ENCODE results near the gene GJC1.
A peak's percentile ranks its signal among the peaks of the same experiment; 100 is the strongest.
"Not testable (repeated sequence)": the region's sequence is repeated elsewhere in the genome, so short reads cannot be mapped to it uniquely, and the experiment has no call there.

Gene GJC1

DNA sequence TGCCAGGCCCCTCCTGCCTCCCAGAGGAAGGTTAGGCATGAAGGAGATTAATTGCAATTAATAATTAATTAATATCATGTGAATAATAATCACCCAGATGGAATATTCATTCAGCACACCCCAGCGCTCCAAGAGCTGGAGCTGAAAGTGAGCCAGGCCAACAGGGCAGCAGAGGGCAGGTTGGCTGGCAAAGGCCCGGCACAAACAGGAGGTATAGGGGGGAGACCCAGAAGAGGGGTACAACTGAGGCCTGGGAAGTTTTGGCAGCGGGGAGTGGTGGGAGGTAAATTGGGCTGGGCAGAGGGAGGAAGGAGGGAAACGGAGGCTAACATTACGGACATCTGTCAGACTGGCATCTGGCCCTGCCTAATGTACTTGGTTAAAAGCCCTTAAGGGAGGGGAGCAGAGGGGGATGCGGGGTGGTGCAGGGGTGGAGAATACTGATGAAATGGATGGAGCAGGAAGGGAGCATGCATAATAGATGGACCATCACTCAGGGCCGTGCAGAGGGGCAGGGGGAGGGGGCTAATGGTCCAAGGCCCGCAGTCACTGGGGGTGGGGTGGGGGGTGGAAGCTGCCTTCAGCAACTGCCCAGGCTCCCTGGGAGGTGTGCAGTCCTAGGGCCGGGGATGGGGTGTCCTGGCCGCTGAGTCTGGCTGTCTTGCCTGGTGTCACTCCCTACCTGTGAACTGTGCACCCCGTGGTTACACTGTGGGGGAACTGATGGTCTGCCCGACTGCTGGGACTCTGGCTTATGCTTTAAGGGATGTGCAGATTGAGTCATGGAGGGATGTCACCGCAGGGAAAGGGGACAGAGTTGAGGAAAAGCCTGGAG lies 69.4 kb downstream of the GJC1 start:
- no peak for DNase-seq

DNA sequence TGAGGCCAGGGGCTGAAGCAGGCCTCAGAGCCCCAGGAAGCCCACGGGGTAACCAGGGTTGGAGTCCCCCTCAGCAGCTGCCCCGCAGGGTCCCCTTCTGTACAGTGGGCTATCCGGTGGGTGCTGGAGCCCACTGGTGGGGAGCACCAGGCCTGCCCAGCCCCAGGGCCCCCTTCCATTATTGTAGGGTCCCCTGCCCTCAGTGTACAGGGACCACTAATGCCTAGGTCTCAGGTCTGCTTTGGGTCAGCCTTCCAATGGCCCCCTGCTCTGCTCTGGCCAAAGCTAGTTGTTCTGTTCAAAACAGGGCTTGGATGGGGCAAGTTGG lies 70.2 kb downstream of the GJC1 start:
- no peak for DNase-seq

DNA sequence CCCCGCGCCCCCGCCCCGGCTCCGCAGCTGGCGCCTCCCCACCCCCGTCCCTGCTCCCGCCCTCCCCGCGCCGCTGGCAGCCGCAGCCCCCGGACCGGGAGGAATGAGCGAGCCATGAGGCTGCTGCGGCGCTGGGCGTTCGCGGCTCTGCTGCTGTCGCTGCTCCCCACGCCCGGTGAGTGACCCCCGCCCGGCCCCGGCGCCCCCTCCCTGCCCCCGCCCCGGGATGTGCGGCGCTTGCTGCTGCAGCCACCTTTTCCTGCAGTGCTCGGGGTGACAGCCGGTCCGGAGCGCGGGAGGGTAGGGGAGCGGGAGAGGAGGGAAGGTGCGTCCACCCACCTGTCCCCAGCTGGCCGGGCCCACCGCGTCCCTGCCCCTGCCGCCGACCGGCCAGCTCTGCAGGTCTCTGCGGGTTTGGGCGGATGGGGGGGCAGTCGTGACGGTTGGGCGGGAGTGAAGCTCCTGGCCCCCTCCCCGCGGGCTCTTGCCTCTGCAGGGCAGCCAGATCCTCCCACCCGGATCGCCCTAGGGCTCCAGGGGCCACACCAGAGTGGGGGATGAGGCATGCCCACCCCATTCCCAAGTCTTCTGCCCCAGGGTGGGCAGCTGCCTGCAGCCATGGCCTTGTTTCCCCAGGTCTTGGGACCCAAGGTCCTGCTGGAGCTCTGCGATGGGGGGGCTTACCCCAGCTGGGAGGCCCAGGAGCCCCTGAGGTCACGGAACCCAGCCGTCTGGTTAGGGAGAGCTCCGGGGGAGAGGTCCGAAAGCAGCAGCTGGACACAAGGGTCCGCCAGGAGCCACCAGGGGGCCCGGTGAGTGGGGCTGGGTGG lies 70.8 kb downstream of the GJC1 start:
- no peak for DNase-seq

DNA sequence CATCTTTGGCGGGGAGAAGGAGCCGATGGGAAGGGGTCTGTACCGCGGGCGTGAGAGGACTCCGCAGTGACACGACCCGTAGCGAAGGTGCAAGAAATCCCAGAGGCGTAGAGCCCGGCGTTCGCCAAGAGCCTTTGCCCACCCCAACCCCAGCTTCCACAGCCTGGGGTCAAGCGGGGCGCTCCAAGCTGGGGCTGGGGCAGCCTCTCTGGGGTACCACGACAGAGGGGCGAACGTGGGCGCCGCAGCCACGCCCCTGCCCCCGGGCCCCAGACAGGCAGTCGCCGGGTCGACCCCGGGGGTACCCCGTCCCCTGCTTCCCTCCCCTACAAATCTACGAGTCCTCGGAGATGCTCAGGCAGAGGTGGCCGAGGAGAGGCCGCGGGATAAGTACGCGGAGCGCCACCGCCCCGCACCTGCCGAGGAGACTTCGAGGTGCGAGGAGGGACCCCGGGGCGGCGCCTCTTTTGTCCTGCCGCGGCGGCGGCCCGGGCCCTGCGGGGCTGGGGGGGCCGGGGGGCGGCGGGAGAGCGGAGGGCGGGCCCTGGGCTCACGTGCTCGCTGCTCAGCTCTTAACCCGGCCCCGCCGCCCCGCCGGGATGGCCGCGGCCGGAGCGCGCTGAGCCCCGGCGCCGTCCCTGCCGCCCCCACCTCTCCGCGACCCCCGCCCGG lies 71.5 kb downstream of the GJC1 start, which contains the start of gene ADAM11:
Gene ADAM11, plus strand, starts transcription at position 575 of the 672 bp plus-strand sequence. CDS start 212 bp downstream, outside the sequence.
- DNase-seq, result peak; percentile 43

DNA sequence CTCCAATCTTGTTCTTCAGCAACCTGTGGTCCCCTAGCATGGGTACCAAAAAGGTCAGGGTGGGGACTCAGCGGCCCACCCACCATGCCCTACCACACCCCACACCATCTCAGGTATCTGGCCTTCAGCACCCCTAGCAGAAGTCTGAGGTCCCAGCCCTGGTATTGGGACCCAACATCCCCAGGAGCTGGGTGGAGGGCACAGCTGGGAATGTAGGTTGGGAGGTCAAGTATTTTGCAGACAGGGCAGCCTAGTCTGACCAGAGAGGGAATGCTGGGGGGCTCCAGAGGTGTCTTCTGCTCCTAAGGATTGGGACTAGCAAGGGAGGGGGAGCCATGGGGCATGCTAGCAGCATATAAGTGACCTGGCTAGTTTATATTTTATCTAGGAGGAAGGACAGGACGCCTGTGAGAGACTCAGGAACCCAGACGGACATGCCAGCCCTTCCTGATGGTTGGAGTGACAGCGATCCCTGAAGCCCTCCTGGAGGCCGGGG lies 72.1 kb downstream of the GJC1 start:
- DNase-seq, result no peak

DNA sequence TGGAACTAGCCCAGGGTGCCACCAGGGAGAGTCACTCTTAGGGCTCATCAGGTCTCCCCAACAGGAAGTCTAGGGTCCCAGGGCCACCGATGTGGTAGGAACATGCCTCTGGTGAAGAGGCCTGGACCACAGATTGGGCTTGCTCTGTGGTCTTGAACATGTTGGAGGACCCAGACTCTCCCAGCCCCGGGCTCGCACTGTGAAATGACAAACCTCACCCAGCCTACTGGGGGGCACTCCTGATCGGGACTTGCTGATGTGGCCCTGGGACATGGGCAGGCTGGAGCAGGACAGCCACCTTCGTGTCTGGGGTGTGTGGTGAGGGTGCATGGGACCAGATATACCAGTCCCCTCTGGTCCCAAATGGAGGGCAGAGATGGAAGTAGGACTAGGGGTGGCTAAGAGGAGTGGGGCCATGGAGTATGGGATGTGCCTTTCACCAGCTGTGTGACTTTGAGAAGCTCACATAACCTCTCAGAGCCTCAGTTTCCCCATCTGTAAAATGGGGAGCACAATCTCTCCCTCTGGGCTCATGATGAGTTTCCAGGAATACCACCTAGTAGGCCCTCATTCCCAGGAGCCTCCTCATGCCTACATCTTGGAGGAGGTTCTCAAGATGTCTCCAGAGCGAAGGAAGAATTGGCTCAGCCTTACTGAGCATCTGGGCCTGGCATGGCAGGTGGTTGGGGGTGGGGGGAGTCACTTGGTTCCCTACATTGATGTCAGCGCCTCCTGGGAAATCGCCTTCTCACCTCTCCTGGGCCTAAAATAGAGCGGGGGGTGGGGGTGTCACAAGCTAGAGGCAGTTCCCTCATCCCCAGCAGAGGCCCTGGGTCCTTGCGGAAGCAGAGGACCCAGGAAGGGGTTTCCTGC lies 72.8 kb downstream of the GJC1 start:
- no peak for DNase-seq

DNA sequence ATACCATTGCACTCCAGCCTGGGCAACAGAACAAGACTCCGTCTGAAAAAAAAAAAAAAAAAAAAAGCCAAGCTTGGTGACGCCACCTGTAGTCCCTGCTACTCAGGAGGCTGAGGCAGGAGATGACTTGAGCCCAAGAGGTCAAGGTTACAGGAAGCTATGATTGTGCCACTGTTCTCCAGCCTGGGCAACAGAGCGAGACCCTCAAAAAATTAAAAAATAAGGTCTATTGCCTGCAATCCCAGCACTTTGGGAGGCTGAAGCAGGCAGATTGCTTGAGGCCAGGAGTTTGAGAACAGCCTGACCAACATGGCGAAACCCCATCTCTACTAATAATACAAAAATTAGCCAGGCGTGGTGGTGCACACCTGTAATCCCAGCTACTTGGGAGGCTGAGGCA lies 74.9 kb downstream of the GJC1 start:
- not testable (repeated sequence) for DNase-seq

DNA sequence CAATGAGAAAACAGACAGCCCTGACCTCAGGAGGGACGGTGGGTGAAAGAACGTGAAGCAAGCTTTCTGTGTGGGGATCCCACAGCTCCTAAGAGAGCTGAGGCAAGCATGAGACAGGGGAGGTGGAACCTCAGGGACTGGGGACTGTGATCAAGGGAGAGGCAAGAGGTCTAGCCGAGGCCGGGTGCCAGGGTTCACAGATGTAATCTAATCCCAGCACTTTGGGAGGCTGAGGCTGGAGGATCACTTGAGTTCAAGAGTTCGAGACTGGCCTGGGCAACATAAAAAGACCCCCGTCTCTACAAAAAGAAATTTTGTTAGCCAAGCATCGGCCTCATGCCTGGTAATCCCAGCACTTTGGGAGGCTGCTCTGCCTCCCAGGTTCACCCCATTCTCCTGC lies 75.8 kb downstream of the GJC1 start:
- no peak for DNase-seq

DNA sequence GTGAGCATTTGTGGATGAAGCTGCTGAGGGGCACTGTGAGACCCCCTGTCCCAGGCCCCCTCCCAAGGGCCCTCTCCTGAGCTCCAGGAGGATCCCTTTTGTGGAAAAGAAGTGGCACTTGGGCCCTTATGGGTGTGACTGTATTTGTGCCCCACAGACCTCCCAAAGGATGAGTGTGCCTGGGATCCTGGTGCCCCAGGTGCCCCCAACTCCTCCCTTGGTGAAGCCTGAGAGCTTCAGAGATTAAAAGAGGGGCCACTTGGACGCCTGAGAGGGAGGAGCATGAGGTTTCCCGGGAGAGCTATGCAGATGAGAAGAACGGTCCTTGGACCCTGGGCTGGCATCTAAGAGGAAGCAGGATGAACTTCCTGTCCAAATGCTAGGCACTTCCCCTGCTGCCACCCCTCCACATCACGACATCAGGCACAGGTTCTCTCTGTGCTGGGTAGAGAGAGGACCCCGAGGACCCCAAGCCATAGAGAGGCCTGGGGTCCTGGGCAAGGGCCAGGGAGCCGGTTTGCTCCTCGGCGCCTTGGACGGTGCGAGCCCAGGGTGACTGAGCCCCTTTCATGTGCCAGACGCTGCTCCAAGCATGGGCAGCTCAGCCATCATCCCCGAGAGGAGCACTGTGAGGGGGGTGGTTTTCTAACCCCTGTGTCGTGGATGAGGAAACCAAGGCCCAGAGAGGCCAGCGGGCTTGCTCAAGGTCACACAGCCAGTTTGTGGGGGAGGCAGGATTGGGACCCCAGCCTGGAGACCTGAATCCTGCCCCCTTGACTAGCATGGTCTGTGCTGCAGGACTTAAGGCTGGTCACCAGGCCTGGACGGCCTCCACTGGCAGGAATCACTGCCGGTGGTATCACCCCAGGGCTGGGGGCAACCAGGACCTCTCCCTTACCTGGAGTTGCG lies 76.9 kb downstream of the GJC1 start:
- DNase-seq, result no peak

DNA sequence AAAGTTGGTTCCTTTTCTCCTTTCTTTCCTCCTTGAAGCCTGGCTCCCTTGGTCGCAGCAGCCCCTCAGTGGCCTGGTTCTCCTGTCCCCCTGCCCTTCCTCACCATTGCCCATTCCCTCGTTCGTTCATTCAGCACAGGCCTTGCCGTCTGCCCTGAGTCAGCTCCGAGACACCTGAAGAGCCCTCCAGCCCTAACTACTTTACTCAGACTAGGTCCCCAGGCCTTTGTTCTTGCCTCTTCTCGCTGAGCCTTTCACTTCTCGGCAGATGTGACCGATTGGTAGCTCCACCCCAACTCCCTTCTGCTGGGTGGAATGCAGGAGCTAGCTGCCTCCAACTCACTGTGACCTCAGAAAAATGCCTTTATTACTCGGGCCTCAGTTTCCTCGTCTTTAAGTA lies 78.3 kb downstream of the GJC1 start:
- DNase-seq, result no peak

DNA sequence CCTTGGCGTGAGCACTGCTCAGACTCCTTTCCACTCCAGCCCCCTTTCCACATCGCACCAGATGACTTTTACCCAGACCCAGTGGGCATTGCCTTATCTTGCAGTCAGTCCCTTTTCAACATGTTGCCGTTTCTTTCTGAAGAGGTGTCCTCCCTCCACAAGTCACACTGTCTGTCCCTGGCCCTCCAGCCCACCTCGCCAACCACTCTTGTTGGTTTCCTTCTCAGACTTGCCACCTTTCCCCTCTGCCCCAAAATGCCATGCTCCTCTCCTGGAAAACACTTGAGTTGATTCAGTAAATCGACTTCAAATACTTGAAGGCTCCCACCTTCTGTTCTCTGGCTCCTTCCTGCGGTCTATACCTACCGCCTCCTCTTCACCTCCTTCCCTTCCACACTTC lies 78.8 kb downstream of the GJC1 start:
- DNase-seq, result no peak

DNA sequence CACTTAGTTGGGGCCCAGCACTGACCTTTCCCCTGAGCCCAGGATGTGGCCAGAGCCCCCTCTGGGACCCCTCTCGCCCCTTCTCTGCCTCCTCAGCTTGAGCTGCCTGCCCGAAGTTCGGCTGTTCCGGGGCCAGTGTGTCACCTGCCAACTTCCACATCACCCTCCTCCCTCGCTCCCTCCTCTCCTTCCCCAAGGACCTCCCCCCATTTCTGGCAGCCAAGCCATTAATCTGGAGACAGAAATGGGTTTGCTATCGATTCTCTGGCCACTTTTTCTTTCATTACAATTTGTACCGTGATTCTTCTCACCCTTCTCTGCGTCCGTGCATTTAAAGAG lies 80.1 kb downstream of the GJC1 start:
- DNase-seq, result peak; percentile 32

DNA sequence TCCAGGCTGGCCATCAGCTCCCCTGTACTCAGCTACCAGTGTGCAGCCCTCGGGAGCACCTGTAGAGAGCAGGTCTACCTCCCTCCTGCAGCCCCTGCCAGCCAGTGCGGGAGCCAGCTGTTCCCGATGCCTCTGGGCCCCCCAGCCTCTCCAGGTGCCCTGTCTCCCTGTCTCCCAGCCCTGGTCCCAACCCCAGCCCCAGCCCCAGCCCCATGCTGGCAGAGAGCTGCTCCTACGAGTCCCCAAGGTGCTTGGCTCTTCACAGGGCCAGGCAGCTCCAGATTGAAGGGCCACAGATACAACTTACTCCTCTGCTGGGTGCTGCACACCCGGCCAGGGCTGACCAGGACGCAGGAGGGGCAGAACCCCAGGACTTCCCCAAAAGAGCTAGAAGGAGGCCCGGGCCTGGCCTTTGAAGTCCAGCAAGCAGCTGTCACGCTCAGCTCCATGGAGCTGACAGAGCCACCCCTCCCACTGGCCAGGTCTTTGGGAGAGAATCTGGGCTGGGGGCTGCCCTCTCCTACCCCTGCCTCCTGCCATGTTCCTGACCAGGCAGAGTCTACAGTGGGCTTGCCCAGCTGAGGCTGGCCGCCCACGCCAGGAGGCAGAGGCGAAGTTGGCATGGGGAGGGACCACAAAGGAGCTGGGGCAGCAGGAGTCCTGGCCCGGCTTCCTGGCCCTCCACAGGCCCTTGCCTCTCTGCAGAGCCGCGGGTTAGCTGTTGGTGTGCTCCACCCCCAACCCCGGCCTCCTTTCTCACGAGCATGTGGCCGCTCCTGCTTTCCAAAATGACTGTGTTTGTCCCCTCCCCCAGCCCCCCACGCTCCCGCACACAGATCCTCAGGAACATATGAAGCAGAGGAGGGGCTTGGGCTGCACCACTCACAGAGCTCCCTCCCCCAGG lies 80.8 kb downstream of the GJC1 start:
- DNase-seq, result no peak
